Hindlimb muscle (tissue), 1 donor: ENCODE data around the gene AKR1B1. TPM values are rescaled to one million over a fixed set of nuclear protein-coding genes. Genes with fewer than 3 reads are reported as not detected.

ENCODE experiments used
- DNase-seq: peaks from one replicate; pipeline ENCODE4 v3.0.0-alpha.2; 2013
- polyA plus RNA-seq: library from polyadenylated mRNA; unstranded; fragments of 120-200 nt; gene quantifications from one replicate; pipeline ENCODE4 v1.2.1, GENCODE V29; 2013; ENCODE audit not compliant: insufficient read length

AKR1B1 gene
- polyA plus RNA-seq, 1 donor, result 104 TPM

DNA sequence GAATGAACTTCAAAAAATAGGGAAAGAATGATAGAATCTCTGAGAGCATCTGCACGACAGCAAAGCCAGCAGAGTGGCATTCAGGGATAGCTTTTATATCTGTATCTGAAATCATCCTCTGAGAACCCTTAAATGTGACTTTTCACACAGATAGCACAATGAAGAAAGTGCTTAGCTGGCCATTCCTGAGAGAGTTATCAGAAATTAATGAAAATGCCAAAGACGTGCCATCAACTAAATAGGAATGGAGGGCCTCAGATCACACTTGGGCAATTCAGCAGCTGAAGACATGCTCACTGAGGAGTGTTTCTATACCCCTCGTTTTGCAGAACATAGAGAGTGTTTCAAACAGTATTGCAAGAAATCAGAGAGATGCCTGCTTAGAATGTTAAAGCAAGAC is 51.6 kb downstream of the AKR1B1 start:
- no peak for DNase-seq

DNA sequence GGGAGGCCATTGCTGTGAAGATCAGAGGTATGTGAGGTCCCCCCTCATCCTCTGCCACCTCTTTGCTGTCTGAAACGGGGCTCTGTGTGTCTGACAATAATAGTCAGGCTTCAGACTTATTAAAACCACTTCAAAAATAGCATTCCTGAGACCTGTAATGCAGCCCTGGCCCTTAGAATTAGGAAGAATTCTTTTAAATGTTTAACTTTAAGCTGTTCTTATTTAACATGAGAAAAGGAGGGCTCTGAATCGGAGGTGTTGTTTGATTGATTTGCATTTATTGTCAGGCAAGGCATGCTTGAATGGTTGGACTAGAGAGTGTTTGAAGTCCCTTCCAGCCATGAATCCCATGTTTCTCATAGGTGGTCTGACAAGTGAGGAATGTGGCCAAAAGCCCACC is 52.5 kb downstream of the AKR1B1 start:
- no peak for DNase-seq

DNA sequence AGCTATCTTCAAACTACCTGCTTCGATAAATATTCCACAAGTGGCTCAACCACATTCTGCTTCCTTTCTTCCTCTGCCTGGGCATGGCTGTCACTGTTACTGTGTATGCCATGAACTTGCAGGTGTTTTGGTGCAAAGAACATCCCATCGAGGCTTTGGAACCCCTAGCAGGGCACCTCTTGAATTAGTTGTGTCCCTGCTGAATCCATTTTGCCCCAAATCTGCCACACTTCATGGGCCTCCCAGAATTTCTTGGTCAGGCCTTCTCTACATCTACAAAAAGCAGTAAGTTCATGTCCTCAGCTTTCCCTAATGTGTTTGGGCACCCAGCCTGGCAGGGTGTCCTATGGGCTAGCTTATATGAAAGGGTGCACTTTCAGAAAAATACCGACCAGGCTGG is 53.6 kb downstream of the AKR1B1 start:
- no peak for DNase-seq

DNA sequence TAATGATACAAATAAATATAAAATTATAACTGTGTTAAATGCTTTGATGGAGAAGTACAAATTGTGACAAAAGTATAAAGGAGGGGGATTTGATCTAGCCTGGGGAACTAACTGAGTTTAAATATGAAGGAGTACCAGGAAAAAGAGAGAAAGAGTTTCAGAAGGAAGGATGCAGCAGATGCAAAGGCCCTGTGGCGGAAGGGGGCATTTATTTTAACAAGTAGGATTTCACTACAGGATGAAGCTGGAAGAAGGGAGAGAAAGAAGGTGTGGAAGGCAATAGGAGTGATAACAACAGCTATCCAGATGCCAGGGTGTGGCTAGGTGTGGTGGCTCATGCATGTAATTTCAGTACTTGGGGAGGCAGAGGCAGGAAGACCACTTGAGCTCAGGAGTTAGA is 55.8 kb downstream of the AKR1B1 start:
- DNase-seq, result no peak

DNA sequence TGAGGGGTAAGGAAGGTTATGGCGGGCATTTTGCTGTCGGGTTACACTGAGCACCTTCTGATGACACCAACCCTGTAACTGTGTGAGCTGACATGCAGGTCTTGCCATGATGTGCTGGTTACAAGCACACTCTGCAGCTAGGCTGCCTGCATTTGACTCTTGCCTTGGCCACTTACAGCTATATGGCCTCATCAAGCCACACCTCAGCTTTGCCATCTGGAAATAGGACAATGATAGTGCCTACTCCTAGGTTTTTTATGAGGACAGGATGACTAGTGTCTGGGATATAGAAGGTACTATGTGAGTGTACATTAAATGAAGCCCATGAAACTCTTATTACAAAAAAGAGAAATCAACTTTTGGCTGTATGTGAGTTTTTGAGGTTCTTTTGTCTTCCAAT is 58.0 kb downstream of the AKR1B1 start:
- DNase-seq, result no peak

DNA sequence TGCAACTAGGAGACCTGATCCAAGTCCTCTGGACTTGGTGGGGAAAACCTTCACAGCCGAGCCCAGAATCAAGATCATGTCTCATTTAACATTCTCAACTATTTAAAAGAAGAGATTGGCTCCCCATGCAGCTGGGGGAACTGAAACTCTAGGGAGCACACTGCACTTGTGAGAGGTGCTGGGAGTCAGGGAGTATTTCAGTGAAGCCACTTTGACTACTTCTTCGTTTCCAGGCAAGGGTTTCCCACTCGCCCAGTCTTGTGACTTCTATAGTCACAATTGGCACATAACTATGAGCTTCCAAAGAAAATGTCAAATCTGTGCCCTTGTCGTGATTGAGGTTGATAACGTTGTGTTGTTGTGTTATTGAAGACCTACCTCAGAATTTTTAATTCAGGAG is 62.9 kb downstream of the AKR1B1 start:
- DNase-seq, result no peak

DNA sequence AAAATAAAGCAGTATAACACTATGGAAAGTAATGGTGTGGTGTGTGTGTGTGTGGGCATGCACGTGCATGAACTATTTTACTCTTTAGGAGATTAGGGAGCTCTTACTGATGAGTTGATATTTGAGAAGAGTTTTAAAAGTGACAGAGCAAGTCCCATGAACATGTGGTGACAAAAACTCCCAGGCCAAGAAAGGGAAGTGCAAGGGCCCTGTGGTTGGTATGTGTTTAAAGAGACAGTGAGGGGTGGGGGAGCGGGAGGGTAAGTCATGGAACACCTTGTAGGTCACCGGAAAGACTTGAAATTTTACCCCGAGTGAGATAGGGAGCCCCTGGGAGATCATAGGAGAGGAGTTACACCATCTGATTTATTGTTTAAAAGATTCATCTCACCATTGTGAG is 63.3 kb downstream of the AKR1B1 start:
- DNase-seq, result no peak

DNA sequence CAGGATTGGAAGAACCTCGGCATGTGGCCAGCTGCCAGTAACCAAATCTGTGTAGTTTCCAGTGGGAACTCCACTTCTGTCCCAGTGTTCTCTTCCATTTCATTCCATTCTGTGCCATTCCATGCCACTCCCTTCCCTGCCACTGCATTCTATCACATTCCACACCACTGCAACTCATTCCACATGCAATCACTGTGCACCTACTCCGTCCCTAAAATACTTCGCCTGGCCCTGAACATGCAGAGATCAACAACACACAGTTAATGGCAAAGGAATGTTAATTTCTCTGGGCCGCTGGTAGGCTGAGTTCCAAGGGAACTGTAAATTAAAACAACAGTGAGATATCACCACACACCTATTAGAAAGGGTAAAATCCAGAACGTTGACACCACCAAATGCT is 64.8 kb downstream of the AKR1B1 start:
- DNase-seq, result no peak

Other genes with a start within 250 kb of the AKR1B1 start
- gene SLC35B4, start 142.2 kb downstream of the AKR1B1 start, polyA plus RNA-seq, result 8.7 TPM
- gene AKR1B10, start 68.5 kb upstream of the AKR1B1 start, polyA plus RNA-seq, result 0.66 TPM
- 0.26 TPM for gene AKR1B15, start 90.0 kb upstream of the AKR1B1 start, polyA plus RNA-seq
- gene BPGM, start 187.8 kb upstream of the AKR1B1 start, polyA plus RNA-seq, result 17.0 TPM